HepG2 (cell line): ENCODE data around the gene RPS14. TPM values are rescaled to one million over a fixed set of nuclear protein-coding genes. Genes with fewer than 3 reads are reported as not detected.

Source experiments
- CEBPG ChIP-seq: IDR thresholded peaks from 2 replicates; pipeline ENCODE4 v1.6.1; 2016
- ESRRA ChIP-seq: sonication (generic); formaldehyde crosslinking; IDR thresholded peaks from 2 replicates; pipeline ENCODE4 v1.5.1; 2020; ENCODE audit warnings: mild to moderate bottlenecking, low read depth, missing genetic modification reagents
- FOXP1 ChIP-seq, 2 experiments: fragments of 450-650 bp in 1 of 2; IDR thresholded peaks; 2 replicates each; pipeline ENCODE4 v1.6.1; 2017 to 2018; ENCODE audit warnings: antibody characterized with exemption in 1 of 2
- GABPB1 ChIP-seq: IDR thresholded peaks from 2 replicates; pipeline ENCODE4 v1.6.1; 2016; ENCODE audit warnings: mild to moderate bottlenecking, missing genetic modification reagents, moderate library complexity, missing compliant biosample characterization
- HHEX ChIP-seq: IDR thresholded peaks from 2 replicates; pipeline ENCODE4 v1.6.1; 2016; ENCODE audit warnings: control low read depth
- MAF1 ChIP-seq: sonication (generic); formaldehyde crosslinking; IDR thresholded peaks from 2 replicates; pipeline ENCODE4 v1.5.0; 2020; ENCODE audit warnings: missing genetic modification reagents, borderline replicate concordance
- NFKBIZ ChIP-seq: IDR thresholded peaks from 2 replicates; pipeline ENCODE4 v1.6.1; 2018; ENCODE audit warnings: missing genetic modification reagents, missing compliant biosample characterization
- PRMT3 ChIP-seq: sonication (generic); formaldehyde crosslinking; IDR thresholded peaks from 2 replicates; pipeline ENCODE4 v1.8.1; 2022; ENCODE audit warnings: low read depth, mild to moderate bottlenecking, moderate library complexity, missing genetic modification reagents, borderline replicate concordance
- RBM39 ChIP-seq: fragments of 200-400 bp; formaldehyde crosslinking; IDR thresholded peaks from one replicate; pipeline ENCODE4 v1.6.1; 2018; ENCODE audit warnings: antibody characterized with exemption, mild to moderate bottlenecking, low read depth, low read length; ENCODE audit not compliant: poor library complexity, severe bottlenecking
- RNF2 ChIP-seq: fragments of 450-650 bp; conservative IDR thresholded peaks from 2 replicates; pipeline ENCODE4 v1.6.1; 2016; ENCODE audit warnings: low read depth
- TOPORS ChIP-seq: sonication (generic); formaldehyde crosslinking; IDR thresholded peaks from 2 replicates; pipeline ENCODE4 v1.8.0; 2023; ENCODE audit warnings: mild to moderate bottlenecking, missing genetic modification reagents
- YY1 ChIP-seq: IDR thresholded peaks from 2 replicates; pipeline ENCODE4 v1.6.1; 2011; ENCODE audit warnings: low read length, low read depth, moderate library complexity, mild to moderate bottlenecking; ENCODE audit not compliant: insufficient read depth, insufficient replicate concordance
- ZNF17 ChIP-seq: sonication (generic); formaldehyde crosslinking; IDR thresholded peaks from 2 replicates; pipeline ENCODE4 v1.5.0; 2020; ENCODE audit warnings: mild to moderate bottlenecking, missing genetic modification reagents
- ZNF543 ChIP-seq: sonication (generic); formaldehyde crosslinking; IDR thresholded peaks from 2 replicates; pipeline ENCODE4 v1.4.0; 2020; ENCODE audit warnings: mild to moderate bottlenecking, missing genetic modification reagents
- ZNF724P ChIP-seq: sonication (generic); formaldehyde crosslinking; IDR thresholded peaks from 2 replicates; pipeline ENCODE4 v1.8.0; 2022; ENCODE audit warnings: missing genetic modification reagents, borderline replicate concordance
- ZNF781 ChIP-seq: sonication (generic); formaldehyde crosslinking; IDR thresholded peaks from 2 replicates; pipeline ENCODE4 v1.5.1; 2020; ENCODE audit warnings: borderline replicate concordance, mild to moderate bottlenecking, missing genetic modification reagents; ENCODE audit errors: not compliant biosample characterization
- ZSCAN29 ChIP-seq: sonication (generic); formaldehyde crosslinking; conservative IDR thresholded peaks from 2 replicates; pipeline ENCODE4 v1.4.0; 2020; ENCODE audit warnings: mild to moderate bottlenecking, missing genetic modification reagents
- polyA plus RNA-seq, 8 experiments: library from polyadenylated mRNA; depleted of rRNA in 3 of 8; stranded (reverse) in 7 of 8; unstranded in 1 of 8; fragments of >200 nt; fragmentation: Illumina TruSeq in 4 of 8; extraction: Trizol in 4 of 8; gene quantifications; 2 replicates each; pipeline versions ENCODE4 v1.2.1 to v1.2.3, GENCODE V29; 2011 to 2016; ENCODE audit warnings: low read depth in 4 of 8, missing spikeins in 1 of 8, mixed read lengths in 1 of 8; ENCODE audit not compliant: insufficient read depth in 1 of 8
- total RNA-seq, 5 experiments: library from RNA; depleted of rRNA; stranded (reverse); fragments of >200 nt; fragmentation: Illumina TruSeq; extraction: Trizol; gene quantifications; 2 replicates each; pipeline ENCODE4 v1.2.3, GENCODE V29; 2016; ENCODE audit warnings: low read depth in 1 of 5
- TF ChIP-seq, protein P1 (sequence below): sonication (generic); formaldehyde crosslinking; IDR thresholded peaks from 2 replicates; pipeline ENCODE4 v1.5.0; 2020; ENCODE audit warnings: missing genetic modification reagents
- TF ChIP-seq, protein P2 (sequence below): IDR thresholded peaks from 2 replicates; pipeline ENCODE4 v1.4.0; 2020; ENCODE audit warnings: mild to moderate bottlenecking, missing genetic modification reagents
- TF ChIP-seq, protein P3 (sequence below): sonication (generic); formaldehyde crosslinking; IDR thresholded peaks from 2 replicates; pipeline ENCODE4 v1.5.1; 2020; ENCODE audit warnings: mild to moderate bottlenecking, missing genetic modification reagents, moderate library complexity

The RPS14 gene
- total and polyA plus RNA-seq, 2 of the 13 experiments (the other 11 are each of a cell fraction or from before 2014, with no cell fraction given), result 2,116 to 3,295 TPM

DNA sequence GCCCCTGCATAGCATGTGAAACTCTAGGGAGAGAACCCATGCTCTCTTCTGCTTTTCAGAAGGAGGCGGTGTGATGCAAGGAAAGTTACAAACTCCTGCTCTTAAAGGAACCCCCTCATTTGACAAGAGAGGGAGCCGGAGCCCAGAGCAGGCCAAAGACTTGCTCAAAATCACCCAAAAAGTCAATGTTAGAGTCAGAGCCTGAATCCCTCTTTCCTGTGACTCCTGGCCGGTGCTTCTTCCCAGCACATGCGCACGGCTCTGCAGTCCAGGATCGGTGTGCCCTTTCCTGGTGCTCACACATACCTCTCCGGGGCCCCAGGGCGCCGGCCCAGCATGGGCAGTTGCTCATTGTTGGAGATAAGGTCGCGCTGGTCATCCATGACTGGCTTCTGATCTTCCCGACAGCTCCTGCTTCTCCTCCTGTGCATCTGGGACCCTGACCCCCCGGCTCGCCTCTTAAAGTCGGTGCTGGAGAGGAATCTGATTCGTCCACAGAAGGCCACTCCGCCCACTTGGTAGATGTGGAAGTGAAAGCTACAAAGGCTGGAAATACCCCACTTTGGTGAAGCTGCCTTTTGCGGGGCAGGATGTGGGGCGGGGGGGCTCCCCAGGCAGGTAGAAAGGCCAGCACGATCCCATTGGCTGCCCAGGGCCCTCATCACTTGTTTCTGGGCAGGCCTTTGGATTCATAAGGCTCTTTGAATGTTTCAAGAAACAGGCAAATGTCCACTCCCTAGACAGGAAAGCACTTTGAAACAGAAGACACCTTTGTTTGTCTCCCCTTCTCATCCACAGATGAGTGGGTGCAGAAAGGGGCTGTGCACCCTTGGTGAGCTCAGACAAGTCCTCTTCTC, 37.0 kb downstream of the RPS14 start, which contains the start of gene CD74 (continued):
- TF ChIP-seq ZNF543 (CRISPR knock-in tag) (no peak; the same call in 1 of the 2 replicates), MAF1 (CRISPR knock-in tag) (no peak), RBM39 (peak; percentile 52), ESRRA (CRISPR knock-in tag) (0 out of 2 replicates have a peak, but pooled peaks have one; percentile 14), HHEX (0 out of 2 replicates have a peak, but pooled peaks have one; percentile 27), RNF2 (no peak), ZNF781 (CRISPR knock-in tag) (peak; percentile 87), NFKBIZ (CRISPR knock-in tag) (no peak), CEBPG (no peak), ZSCAN29 (CRISPR knock-in tag) (0 out of 2 replicates have a peak, but pooled peaks have one; percentile 39), TOPORS (CRISPR knock-in tag) (no peak; the same call in 1 of the 2 replicates), PRMT3 (no peak), GABPB1 (CRISPR knock-in tag) (peak; percentile 49; the same call in 1 of the 2 replicates), ZNF724P (CRISPR knock-in tag) (no peak), YY1 (peak; percentile 35), FOXP1 (IDR thresholded peaks at IDR 0.05) (no peak), FOXP1 (CRISPR knock-in tag; IDR thresholded peaks at IDR 0.05) (no peak; the same call in 1 of the 2 replicates), ZNF17 (CRISPR knock-in tag) (no peak)
- TF ChIP-seq, protein P1, sequence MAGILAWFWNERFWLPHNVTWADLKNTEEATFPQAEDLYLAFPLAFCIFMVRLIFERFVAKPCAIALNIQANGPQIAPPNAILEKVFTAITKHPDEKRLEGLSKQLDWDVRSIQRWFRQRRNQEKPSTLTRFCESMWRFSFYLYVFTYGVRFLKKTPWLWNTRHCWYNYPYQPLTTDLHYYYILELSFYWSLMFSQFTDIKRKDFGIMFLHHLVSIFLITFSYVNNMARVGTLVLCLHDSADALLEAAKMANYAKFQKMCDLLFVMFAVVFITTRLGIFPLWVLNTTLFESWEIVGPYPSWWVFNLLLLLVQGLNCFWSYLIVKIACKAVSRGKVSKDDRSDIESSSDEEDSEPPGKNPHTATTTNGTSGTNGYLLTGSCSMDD, result no peak
- TF ChIP-seq, protein P2, sequence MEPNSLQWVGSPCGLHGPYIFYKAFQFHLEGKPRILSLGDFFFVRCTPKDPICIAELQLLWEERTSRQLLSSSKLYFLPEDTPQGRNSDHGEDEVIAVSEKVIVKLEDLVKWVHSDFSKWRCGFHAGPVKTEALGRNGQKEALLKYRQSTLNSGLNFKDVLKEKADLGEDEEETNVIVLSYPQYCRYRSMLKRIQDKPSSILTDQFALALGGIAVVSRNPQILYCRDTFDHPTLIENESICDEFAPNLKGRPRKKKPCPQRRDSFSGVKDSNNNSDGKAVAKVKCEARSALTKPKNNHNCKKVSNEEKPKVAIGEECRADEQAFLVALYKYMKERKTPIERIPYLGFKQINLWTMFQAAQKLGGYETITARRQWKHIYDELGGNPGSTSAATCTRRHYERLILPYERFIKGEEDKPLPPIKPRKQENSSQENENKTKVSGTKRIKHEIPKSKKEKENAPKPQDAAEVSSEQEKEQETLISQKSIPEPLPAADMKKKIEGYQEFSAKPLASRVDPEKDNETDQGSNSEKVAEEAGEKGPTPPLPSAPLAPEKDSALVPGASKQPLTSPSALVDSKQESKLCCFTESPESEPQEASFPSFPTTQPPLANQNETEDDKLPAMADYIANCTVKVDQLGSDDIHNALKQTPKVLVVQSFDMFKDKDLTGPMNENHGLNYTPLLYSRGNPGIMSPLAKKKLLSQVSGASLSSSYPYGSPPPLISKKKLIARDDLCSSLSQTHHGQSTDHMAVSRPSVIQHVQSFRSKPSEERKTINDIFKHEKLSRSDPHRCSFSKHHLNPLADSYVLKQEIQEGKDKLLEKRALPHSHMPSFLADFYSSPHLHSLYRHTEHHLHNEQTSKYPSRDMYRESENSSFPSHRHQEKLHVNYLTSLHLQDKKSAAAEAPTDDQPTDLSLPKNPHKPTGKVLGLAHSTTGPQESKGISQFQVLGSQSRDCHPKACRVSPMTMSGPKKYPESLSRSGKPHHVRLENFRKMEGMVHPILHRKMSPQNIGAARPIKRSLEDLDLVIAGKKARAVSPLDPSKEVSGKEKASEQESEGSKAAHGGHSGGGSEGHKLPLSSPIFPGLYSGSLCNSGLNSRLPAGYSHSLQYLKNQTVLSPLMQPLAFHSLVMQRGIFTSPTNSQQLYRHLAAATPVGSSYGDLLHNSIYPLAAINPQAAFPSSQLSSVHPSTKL (CRISPR knock-in tag), result peak; percentile 30; the same call in 1 of the 2 replicates
- TF ChIP-seq, protein P3, sequence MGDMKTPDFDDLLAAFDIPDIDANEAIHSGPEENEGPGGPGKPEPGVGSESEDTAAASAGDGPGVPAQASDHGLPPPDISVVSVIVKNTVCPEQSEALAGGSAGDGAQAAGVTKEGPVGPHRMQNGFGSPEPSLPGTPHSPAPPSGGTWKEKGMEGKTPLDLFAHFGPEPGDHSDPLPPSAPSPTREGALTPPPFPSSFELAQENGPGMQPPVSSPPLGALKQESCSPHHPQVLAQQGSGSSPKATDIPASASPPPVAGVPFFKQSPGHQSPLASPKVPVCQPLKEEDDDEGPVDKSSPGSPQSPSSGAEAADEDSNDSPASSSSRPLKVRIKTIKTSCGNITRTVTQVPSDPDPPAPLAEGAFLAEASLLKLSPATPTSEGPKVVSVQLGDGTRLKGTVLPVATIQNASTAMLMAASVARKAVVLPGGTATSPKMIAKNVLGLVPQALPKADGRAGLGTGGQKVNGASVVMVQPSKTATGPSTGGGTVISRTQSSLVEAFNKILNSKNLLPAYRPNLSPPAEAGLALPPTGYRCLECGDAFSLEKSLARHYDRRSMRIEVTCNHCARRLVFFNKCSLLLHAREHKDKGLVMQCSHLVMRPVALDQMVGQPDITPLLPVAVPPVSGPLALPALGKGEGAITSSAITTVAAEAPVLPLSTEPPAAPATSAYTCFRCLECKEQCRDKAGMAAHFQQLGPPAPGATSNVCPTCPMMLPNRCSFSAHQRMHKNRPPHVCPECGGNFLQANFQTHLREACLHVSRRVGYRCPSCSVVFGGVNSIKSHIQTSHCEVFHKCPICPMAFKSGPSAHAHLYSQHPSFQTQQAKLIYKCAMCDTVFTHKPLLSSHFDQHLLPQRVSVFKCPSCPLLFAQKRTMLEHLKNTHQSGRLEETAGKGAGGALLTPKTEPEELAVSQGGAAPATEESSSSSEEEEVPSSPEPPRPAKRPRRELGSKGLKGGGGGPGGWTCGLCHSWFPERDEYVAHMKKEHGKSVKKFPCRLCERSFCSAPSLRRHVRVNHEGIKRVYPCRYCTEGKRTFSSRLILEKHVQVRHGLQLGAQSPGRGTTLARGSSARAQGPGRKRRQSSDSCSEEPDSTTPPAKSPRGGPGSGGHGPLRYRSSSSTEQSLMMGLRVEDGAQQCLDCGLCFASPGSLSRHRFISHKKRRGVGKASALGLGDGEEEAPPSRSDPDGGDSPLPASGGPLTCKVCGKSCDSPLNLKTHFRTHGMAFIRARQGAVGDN (CRISPR knock-in tag), result peak; percentile 90
